Stimulated activated CD8-positive, alpha-beta memory T cell treated with anti-CD3 and anti-CD28 coated beads, Interleukin-2, amount 100 ng/mL, for 1 hour (primary cell): ENCODE data around the gene SIGLEC15.
"Not testable (repeated sequence)": the region's sequence is repeated elsewhere in the genome, so short reads cannot be mapped to it uniquely, and the experiment has no call there.

ENCODE experiments used
- DNase-seq, 2 donors: peaks; one replicate each; pipeline ENCODE4 v3.0.0-alpha.2; 2020; ENCODE audit warnings: low read depth in 2 of 2

SIGLEC15 gene, protein sequence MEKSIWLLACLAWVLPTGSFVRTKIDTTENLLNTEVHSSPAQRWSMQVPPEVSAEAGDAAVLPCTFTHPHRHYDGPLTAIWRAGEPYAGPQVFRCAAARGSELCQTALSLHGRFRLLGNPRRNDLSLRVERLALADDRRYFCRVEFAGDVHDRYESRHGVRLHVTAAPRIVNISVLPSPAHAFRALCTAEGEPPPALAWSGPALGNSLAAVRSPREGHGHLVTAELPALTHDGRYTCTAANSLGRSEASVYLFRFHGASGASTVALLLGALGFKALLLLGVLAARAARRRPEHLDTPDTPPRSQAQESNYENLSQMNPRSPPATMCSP

DNA sequence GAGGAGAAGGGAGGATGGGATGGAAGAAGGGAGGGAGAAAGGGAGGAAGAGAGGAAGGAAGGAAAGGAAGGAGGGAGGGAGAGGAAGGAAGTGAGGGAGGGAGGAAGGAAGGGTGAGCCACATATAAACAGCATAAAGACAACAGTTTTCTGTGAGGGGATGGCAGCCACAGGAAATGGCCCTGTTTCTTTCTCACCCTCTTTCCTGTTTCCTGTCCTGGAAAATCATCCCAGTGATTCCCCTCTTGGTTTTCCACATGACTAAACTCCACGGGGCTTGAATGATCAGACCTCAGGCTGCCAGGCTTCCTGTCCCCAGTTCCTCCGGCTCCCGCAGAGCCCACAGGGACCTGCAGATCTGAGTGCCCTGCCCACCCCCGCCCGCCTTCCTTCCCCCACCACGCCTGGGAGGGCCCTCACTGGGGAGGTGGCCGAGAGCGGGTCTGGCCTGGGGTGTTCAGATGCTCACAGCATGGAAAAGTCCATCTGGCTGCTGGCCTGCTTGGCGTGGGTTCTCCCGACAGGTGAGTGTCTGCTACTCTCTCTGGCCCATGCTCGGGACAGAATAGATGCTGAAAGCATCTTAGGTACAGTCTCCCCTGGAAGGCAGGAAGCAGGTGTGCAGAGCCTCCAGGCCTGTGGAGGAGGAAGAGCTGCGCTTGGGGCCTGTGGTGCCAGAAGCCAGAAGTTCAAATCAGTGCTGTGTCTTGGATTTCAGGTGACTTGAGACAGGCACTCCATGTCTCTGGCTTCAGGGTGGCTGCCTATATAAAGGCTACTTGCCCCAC lies at the start of gene SIGLEC15:
Gene SIGLEC15, plus strand, starts transcription at position 418 of the 787 bp plus-strand sequence. Its CDS starts 54 bp downstream, at position 472.
- no peak for DNase-seq

DNA sequence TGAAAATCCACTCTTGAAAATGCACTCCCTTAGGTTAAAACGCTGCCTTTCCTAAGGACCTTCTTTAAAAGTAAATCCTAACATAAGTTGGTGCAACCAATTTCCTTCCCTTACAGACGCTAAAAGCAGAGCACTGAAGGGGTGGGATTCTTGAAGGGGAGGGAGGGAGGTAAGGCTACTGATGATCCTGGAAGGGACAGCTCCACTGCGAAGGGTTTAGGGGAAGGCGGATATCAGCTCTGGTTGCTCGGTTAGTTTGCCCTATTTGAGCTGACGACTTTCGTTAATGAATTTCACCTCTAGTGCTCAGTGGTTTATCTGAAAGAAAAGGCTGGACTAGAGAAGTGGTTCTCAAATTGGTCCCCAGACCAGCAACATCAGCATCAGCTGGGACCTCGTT lies 49.7 kb upstream of the SIGLEC15 start:
- DNase-seq, result no peak

DNA sequence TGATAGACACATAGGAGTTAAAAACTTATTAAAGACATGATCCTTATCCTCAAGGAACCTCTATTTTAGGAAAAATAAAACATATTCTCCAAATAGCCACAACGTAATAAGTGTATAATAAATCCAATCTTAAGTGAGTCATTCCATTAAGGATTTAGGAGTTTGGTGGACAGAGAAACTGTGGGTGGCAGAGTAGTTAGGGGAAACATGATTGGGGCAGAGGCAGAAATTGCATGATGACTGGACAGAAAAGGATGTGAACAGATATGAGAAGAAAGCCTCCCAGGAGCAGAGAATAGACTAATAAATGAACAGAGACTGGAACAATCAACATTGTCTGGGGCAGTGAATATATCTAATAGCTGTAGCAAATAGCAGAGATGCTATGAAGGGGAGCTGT lies 48.1 kb upstream of the SIGLEC15 start:
- DNase-seq, result no peak

DNA sequence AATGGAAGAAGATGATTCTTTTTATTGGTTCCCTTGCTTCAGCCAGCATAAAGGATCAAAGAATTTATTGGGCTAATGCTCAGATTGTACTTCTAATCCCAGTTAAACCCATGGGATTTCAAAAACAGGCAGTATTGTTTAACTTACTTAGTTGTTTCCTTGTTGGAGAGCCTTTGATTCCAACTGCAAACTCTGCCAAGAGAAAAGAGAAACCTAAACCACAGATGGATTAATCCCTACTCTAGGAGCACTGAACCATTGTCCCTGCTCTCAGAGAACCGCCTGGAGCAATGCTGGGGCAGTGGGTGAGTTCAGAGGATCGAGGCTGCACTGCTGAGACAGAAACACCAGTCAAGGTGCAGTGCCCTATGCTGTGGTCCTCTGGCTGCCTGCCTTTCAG lies 44.9 kb upstream of the SIGLEC15 start:
- no peak for DNase-seq

DNA sequence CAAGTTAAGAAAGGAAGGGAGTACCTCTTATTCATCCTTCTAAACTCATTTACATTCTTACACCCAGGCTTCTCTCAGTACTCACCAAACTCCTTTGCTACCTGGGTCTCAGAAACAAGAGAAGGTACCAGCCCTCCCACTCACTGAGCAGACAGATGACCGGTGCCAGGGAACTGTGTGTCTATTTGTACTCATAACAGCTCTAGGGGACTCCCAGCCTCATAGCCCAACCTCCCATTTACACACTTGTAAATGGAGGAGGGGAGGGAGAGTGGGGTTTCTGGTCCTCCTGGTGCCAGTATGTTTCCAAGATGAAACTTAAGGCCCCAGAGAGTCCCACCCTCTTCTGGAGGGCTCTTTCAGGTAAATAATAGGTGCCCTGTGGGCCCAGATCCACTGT lies 42.8 kb upstream of the SIGLEC15 start:
- DNase-seq, result no peak

DNA sequence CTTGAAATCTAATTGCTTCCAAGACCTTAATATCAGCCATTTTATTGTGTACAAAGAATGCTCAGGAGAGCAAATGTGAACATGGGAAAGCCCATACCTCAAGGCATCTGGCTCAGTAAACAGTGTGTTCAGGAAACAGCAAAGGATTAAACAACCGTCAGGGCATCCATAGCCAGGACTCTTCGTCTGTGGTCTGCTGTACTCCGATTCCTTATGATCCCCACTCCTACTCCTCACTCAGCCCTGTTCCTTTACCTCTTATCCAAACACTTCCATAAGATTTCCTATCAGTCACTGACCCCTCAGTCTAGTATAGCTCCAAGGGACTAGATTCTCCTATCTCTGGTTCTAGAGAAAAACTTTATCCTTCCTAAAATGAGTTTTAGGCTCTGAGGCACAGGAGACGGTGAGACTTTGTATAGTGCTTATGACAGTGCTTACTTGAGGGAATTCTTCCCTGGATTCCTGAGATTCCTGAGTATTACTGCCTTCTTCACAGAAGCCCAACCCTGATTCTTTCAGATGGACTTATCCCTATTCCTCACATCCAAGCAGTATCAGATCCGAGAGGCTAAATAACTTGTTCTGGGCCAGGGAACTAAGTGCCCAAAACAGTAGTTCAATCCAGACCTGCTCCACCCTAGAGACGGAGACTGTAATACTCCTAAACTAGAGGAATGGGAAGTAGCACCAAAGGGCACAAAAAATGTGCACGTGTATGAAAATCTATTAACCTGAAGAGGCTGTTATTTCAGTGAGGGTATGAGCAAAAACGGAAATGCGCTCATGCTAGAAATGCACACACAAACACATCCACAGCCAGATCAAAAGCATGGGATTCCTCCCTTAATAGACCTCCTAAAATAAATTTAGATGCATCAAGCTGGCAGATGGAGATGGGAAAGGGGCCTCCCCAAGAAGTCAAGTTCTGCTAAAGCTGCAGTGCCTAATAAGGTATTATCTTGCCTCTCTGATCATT lies 42.1 kb upstream of the SIGLEC15 start:
- no peak for DNase-seq

DNA sequence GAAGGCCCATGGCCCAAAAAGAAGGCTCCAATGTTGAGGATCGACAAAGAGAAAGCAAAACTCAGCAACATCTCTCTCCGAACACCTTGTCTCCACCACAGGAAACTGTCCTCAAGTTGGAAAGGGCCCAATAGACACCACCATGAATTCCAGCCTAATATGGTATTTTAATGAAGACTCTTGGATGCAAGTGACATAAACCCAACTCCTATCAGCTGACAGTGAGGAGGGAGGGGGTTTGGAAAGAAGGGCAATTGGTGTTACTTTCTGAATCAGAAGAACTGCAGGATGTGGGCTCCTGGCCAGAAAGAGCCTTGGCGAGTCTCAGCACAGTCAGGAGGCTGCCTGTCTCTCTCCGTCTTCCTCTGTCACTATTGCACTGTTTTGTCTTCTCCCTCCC lies 40.3 kb upstream of the SIGLEC15 start:
- no peak for DNase-seq

DNA sequence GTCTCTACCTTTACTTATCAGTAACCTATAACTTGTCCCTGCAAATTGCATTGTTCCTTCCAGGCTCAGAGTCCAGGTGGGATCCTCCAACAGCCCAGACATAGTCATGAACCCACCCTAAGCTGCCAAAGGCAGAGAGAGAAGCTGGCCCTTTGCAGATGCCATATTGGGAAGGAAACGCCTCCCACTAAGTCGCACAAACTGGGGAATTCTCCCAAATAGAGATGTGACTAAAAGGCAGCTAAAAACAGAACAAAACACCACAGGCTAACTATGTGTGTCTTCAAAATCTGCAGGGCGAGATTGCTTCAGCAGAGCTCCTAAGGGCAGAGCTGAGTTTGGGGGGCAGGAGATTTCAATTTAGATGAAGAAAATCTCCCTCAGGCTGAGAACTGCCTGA lies 38.5 kb upstream of the SIGLEC15 start:
- no peak for DNase-seq

DNA sequence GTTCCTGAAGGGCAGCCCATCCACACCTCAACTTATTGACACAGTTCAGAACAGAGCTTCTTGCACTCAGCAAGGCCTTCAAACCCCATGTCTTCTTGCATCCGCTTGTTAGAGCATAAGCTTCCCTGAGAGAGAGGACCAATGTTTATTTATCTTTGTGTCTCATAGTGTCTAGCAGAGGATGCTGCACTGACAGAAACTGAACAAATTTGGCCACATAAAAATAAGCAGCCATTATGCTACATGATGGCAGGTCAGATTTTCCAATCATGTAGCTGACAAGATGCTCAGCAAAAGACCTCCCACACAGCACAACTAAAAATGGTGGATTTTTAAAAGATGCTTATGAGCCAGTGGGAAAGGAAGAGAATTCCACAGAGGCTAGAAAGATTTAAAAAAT lies 38.1 kb upstream of the SIGLEC15 start:
- DNase-seq, result no peak

DNA sequence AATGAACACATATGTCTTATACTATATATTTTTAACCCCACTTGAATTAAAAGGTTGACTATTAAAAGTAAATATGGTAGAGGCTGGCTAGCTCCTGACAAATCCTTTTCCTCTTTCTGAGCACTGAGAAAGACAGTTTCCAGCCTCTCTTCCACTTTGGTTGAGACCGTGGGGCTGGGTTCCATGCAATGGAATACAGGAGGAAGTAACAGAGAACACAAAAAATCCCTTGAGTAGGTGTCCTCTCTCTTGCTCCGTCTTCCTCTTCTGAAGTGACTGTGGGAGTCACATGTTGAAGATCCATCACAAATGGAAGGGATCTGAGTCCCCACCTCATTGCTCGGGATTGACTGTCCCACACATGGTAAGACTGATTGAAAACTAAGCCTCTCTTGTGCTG lies 36.6 kb upstream of the SIGLEC15 start:
- DNase-seq, result no peak

DNA sequence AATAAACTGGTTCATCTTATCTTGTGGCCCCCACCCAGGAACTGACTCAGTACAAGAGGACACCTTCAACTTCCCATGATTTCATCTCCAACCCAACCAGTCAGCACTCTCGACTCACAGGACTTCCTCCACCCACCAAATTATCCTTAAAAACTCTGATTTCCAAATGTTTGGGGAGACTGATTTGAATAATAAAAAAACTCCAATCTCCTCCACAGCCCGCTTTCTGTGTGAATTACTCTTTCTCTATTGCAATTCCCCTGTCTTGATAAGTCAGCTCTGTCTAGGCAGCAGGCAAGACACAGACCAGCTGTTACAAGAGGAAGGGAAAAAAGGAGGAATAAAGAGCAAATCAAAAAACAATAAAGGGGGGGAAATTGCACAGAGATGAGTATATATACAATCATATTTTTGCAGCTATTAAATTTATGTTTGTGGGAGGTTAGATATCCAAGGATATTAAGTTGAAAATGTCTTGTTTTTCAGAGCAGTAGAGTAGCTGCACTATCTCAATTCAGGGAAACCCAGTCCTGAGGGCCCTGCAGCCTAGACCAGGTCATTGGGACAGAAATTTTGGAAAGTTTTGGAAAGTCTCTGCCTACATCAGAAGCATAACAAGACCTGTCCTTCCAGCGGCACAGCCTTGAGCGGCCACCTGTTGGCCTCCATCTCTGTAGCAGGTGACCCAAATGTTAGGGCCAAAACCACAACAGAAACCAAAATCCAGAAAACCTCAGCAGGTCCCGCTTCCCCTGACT lies 32.8 kb upstream of the SIGLEC15 start:
- no peak for DNase-seq

DNA sequence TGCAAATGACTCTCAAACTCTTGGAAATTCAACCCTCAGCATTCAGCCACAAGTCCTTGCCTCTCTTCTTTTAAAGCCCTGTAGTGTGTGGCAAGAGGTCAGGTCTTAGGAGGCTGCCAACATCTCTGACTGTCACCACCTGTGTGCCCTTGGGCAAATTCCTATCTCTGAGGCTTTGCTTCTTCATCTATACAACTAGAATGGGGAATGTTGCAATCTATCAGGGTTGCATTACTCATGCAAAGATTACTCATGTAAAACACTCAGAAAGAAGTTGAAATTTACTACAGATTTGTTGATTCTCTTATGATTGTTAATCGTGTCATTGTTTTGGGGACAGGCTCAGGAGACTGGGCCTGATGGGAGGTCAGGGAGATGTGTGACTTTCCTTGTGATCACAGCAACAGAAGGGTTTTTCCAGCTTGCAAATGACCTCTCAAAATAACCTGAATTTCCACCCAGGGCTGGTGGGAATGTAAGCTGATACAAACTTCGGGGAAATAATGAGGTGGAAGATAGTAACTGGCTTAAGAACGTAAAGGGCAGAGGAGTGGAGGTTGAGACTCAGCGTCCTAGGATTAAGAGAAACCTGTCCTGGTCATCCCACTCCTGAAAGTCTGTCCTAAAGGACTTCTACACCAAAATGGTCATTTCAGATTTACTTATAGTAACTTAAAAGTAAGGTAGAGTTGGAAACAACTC lies 32.1 kb upstream of the SIGLEC15 start:
- no peak for DNase-seq

DNA sequence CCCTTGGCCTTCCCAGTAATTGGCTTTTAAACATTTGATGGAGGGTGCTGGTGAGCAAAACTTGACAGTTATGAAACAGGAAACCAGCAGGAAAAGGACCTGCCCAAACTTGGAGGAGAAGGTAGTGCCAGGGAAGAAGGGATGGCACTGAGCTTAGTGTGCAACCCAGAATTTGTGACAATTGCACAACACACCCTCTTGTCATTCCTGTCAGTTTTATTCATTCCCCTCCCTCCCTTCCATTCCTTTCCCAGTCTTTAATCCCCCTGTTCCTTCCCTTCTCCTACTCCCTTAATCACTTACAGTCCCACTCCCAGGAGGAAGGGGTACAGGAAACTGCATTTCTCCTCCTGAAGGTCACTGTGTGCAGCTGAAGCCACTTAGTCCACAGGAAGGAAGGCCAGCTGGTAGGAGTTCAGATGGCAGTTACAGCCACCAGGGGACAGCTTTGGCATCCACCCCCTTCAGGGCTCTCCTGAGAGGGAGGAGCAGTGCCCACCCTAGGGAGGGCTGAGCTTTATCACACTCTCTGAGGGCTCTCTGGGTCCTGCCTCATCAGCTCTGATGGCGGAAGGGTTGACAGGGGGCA lies 24.0 kb upstream of the SIGLEC15 start:
- DNase-seq, result no peak

DNA sequence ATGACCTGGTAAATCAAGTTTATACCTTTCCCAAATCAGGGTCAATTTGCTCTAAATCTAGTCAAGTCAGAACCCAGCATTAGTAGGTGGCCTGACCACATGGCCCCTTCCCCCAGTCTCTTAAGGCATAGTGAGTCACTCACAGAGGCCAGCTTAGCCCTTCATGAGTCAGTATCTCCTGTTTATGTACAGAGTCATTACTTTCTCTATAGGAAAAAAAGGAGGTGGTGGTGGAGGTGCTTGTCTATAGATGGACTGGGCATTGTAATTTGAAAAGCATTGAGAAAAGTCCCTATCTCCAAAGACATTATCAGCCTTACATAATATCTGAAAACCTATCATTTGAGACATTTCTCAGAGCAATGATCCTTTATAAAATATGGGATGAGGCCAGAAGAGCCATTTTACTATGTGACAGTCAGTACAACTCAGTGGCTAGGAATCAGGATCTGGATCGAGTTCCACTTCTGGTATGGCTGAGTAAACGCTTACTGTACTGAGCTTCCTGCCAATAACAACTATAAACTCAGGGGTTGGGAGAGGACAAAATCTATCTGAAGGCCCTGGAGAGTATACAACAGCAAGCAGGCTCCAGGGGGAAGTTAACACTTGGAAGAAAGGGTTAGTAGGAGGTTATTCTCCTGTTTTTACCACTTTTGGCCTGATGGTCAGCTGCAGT lies 22.5 kb upstream of the SIGLEC15 start:
- DNase-seq, result no peak

DNA sequence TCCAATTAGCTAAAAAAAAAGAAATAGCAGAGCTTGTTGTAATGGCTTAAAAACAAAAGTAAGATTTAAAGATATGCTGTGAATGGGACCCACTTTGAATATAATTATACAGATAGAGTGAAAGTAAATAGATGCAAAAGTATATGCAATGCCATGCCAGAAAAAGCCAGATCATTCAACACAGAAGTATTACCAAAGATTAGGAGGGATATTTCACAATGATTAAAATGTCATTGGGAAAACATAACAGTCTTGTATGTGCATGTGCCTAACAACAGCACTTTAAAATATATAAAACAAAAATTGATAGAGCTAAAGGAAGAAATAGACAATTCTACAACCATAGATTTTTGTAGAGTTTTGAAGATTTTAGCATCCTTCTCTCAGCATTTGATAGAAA lies 19.9 kb upstream of the SIGLEC15 start:
- no peak for DNase-seq

DNA sequence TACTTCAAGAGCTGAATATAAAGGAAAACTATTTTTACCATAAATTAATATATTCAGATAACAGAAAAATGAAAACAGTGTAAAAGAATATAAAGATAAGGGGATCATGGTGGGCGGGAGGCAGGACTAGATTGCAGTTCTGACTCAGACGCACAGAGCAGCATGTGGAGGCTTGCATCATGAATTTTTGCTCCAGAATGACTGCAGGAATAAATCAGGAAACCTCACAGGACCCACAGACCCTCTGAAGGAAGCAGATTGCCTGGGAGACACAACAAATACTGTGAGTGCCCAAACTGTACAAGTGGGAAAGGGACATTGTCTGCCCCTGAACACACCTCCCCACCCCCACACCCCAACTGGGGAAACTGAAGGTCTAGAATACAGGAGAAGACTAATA lies 19.2 kb upstream of the SIGLEC15 start:
- DNase-seq, result no peak

DNA sequence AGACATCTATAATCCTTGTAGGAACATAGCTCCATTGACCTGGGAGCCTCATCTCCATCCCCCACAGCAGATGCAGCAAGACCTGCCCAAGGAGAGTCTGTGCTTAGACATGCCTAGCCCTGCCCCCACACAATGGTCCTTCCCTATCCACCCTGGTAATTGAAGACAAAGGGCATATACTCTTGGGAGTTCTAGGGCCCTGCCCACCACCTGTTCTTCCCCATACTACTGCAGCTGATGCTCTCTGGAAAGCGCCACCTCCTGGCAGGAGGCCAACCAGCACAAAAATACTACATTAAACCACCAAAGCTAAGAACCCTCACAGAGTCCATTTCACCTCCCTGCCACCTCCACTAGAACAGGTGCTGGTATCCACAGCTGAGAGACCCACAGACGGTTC lies 18.3 kb upstream of the SIGLEC15 start:
- DNase-seq, result not testable (repeated sequence)

DNA sequence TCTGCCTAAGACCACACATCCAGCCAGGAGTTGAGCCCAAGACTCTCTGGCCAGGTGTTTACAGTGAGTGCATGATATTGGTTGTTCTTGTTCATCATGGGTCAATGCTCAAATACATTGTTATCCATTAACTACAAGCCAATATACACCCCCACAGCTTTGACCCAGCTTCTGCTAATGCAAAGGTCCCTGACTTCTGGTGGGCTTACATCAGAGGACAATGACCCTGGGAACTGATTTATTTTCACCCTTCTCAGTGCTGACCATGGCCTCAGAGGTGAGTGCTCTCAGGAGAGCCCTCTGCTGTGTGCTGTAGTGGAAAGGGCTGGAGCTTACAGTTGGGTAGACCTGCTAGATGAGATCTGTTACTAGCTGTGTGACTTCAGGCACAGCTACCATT lies 10.7 kb upstream of the SIGLEC15 start:
- DNase-seq, result not testable (repeated sequence)

DNA sequence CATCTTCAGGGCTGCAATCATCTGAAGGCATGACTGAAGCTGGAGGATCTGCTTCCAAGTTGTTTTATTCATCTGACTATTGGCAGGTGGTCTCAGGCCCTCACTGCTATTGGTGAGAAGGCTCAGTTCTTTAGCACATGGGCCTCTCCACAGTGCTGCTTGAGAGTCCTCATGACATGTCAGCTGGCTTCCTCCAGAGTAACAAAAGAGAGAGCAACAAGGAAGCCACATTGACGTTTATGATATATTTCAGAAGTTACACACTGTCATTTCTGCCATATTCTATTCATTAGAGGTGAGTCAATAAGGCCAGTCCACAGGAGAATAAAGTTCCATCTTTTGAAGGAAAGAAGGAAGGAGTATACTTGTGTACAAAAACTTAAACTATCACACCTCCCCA lies 7.9 kb upstream of the SIGLEC15 start:
- DNase-seq, result no peak

DNA sequence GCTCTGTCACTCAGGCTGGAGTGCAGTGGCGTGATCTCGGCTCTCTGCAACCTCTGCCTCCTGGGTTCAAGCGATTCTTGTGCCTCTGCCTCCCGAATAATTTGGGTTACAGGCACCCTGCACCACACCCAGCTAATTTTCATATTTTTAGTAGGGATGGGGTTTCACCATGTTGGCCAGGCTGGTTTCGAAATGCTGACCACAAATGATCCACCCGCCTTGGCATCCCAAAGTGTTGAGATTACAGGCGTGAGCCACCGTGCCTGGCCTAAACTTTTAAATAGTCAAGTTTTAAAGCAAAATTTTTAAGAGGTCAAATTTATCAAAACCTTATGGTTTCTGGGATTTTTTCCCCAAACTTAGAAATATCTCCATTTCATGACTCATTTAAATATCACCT lies 6.7 kb upstream of the SIGLEC15 start:
- DNase-seq, result not testable (repeated sequence)
